Fibroblast of lung (primary cell): Measurements from ENCODE around the gene R3HDM4. TPM values are rescaled to one million over a fixed set of nuclear protein-coding genes. Genes with fewer than 3 reads are reported as not detected.

Experiments used
- DNase-seq, 2 donors: peaks; one replicate each; pipeline versions ENCODE4 v3.0.0 to v3.0.0-alpha.2; 2010; ENCODE audit warnings: low read depth in 2 of 2
- H2AFZ ChIP-seq: 2 replicates; pipeline ENCODE4 v1.5.1; 2012; ENCODE audit warnings: low read length, control low read depth, inconsistent platforms
- H3K27ac ChIP-seq: 2 replicates; pipeline ENCODE4 v1.5.1; 2011; ENCODE audit warnings: low read length, control low read depth; ENCODE audit not compliant: insufficient read depth
- H3K27me3 ChIP-seq: 2 replicates; pipeline ENCODE4 v1.5.1; 2011; ENCODE audit warnings: mild to moderate bottlenecking, low read length; ENCODE audit not compliant: control insufficient read depth, insufficient read depth
- H3K36me3 ChIP-seq: 2 replicates; pipeline ENCODE4 v1.5.1; 2011; ENCODE audit warnings: low read length; ENCODE audit not compliant: control insufficient read depth, insufficient read depth
- H3K4me1 ChIP-seq: 2 replicates; pipeline ENCODE4 v1.5.1; 2011; ENCODE audit warnings: low read length; ENCODE audit not compliant: control insufficient read depth, insufficient read depth; ENCODE audit errors: extremely low read depth
- H3K4me2 ChIP-seq: 2 replicates; pipeline ENCODE4 v1.5.1; 2011; ENCODE audit warnings: low read length, control low read depth; ENCODE audit not compliant: insufficient read depth; ENCODE audit errors: extremely low read depth
- H3K4me3 ChIP-seq, 4 experiments: fragments of 200-600 bp in 1 of 4; sonication (generic) in 1 of 4; replicated peaks in 1 of 4; 2 replicates each; pipeline ENCODE4 v1.5.1; 2011 to 2016; ENCODE audit warnings: low read length in 4 of 4, low read depth in 3 of 4, mild to moderate bottlenecking in 3 of 4, control low read depth in 2 of 4, inconsistent platforms in 1 of 4, mixed read lengths in 1 of 4; ENCODE audit not compliant: insufficient read depth in 1 of 4; ENCODE audit errors: control extremely low read depth in 1 of 4
- H3K79me2 ChIP-seq: 2 replicates; pipeline ENCODE4 v1.5.1; 2012; ENCODE audit warnings: mild to moderate bottlenecking, low read length, inconsistent platforms; ENCODE audit not compliant: control insufficient read depth, insufficient read depth
- H3K9ac ChIP-seq: 2 replicates; pipeline ENCODE4 v1.5.1; 2011; ENCODE audit warnings: mild to moderate bottlenecking, low read length, control low read depth; ENCODE audit not compliant: insufficient read depth
- H3K9me3 ChIP-seq: 2 replicates; pipeline ENCODE4 v1.5.1; 2012; ENCODE audit warnings: low read depth, low read length; ENCODE audit not compliant: control insufficient read depth, insufficient read depth
- H4K20me1 ChIP-seq: 2 replicates; pipeline ENCODE4 v1.5.1; 2011; ENCODE audit warnings: low read length; ENCODE audit not compliant: control insufficient read depth, insufficient read depth; ENCODE audit errors: extremely low read depth
- CTCF ChIP-seq, 2 donors: IDR thresholded peaks in 1 of 2; conservative IDR thresholded peaks in 1 of 2; 1 replicate in 1 of 2; 2 replicates in 1 of 2; pipeline ENCODE4 v1.5.1; 2011 to 2012; ENCODE audit warnings: low read length in 2 of 2, control low read depth in 1 of 2, inconsistent platforms in 1 of 2, low read depth in 1 of 2, mild to moderate bottlenecking in 1 of 2
- EZH2 ChIP-seq: IDR thresholded peaks from 2 replicates; pipeline ENCODE4 v1.5.1; 2012; ENCODE audit warnings: low read length, control low read depth, mild to moderate bottlenecking; ENCODE audit errors: missing control alignments
- polyA minus RNA-seq: library from RNA; depleted of rRNA, polyadenylated mRNA; stranded (reverse); fragments of >200 nt; gene quantifications from 2 replicates; pipeline ENCODE4 v1.2.3, GENCODE V29; 2011; ENCODE audit warnings: low replicate concordance
- polyA plus RNA-seq, 2 donors: library from polyadenylated mRNA; depleted of rRNA in 1 of 2; stranded (reverse) in 1 of 2; unstranded in 1 of 2; fragments of >200 nt; gene quantifications; 2 replicates each; pipeline ENCODE4 v1.2.1, GENCODE V29; 2011 to 2012; ENCODE audit warnings: missing spikeins in 1 of 2
- total RNA-seq: library from RNA; depleted of rRNA; stranded (reverse); fragments of >200 nt; gene quantifications from 2 replicates; pipeline ENCODE4 v1.2.1, GENCODE V29; 2014

Gene R3HDM4
- total RNA-seq (13.2 and 13.4 TPM in 2 replicates), polyA plus RNA-seq (20.9 and 25.5 TPM in 2 replicates), polyA minus RNA-seq (30.5 and 33.5 TPM in 2 replicates)
- polyA plus RNA-seq (2012): 34.2 and 35.6 TPM in 2 replicates

- H2AFZ ChIP-seq: peak within 1 kb of the TSS; percentile 60
- peak within 1 kb of the TSS; percentile 81 for H3K4me2 ChIP-seq
- H3K9me3 ChIP-seq: no peaks in the 10 kb centered on the region
- TF ChIP-seq EZH2 (no peak), CTCF (conservative IDR thresholded peaks at IDR 0.05 in 1 of 2, IDR thresholded peaks at IDR 0.05 in 1 of 2; ENCODE audit: low read depth in 1 of 2, low read length in 2 of 2) (no peak)
- H3K36me3 ChIP-seq: no peaks in the 10 kb centered on the region
- peak within 1 kb of the TSS; percentile 86 for H3K27ac ChIP-seq
- peak; percentile 44 to 56 for DNase-seq
- H3K79me2 ChIP-seq: peaks cover 10% of the 10 kb centered on the region
- peak within 1 kb of the TSS; percentile 54 to 84 (median 71) for H3K4me3 ChIP-seq
- peaks cover 6% of the 10 kb centered on the region for H3K4me1 ChIP-seq
- H3K9ac ChIP-seq: peak within 1 kb of the TSS; percentile 78
- H4K20me1 ChIP-seq: no peaks in the 10 kb centered on the region
- H3K27me3 ChIP-seq: peaks cover 11% of the 10 kb centered on the region
Measured at GRCh38 chr19:913080-913748, at the start of gene R3HDM4. Gene R3HDM4 (minus strand): TSS chr19:913219. CDS start chr19:913157, 62 bp downstream.

GRCh38 chr19:961866-962620 lies 49.0 kb upstream of the R3HDM4 start:
- Histone ChIP-seq H3K9ac (no peak overlapping the region), H4K20me1 (no peaks in the 10 kb centered on the region), H3K4me2 (no peak overlapping the region), H3K79me2 (no peaks in the 10 kb centered on the region), H3K4me1 (peaks cover 5% of the 10 kb centered on the region), H3K27me3 (no peaks in the 10 kb centered on the region), H3K9me3 (no peaks in the 10 kb centered on the region), H3K36me3 (peaks cover 20% of the 10 kb centered on the region), H3K4me3 (no peak overlapping the region), H2AFZ (no peak overlapping the region), H3K27ac (peak overlapping the region; percentile 58)
- peak; percentile 36 to 72 for DNase-seq
- no peak for TF ChIP-seq CTCF (conservative IDR thresholded peaks at IDR 0.05 in 1 of 2, IDR thresholded peaks at IDR 0.05 in 1 of 2; ENCODE audit: low read depth in 1 of 2, low read length in 2 of 2)
- no peak for TF ChIP-seq EZH2

GRCh38 chr19:960601-960938 lies 47.6 kb upstream of the R3HDM4 start:
- Histone ChIP-seq H4K20me1 (no peaks in the 10 kb centered on the region), H3K4me3 (no peak overlapping the region), H3K27ac (no peak overlapping the region), H3K27me3 (no peaks in the 10 kb centered on the region), H3K9me3 (no peaks in the 10 kb centered on the region), H2AFZ (no peak overlapping the region), H3K9ac (no peak overlapping the region), H3K4me2 (no peak overlapping the region), H3K36me3 (peaks cover 17% of the 10 kb centered on the region), H3K4me1 (peaks cover 5% of the 10 kb centered on the region), H3K79me2 (peaks cover 2% of the 10 kb centered on the region)
- TF ChIP-seq CTCF (conservative IDR thresholded peaks at IDR 0.05 in 1 of 2, IDR thresholded peaks at IDR 0.05 in 1 of 2; ENCODE audit: low read depth in 1 of 2, low read length in 2 of 2): no peak
- no peak for TF ChIP-seq EZH2
- no peak for DNase-seq
